Raji (cell line): Measurements from ENCODE around the gene GALNTL6.

Source experiments
- POLR2A ChIP-seq: IDR thresholded peaks from 2 replicates; pipeline ENCODE4 v1.6.1; 2011; ENCODE audit warnings: low read depth, low read length, control low read depth; ENCODE audit not compliant: insufficient read depth

GALNTL6 gene

DNA sequence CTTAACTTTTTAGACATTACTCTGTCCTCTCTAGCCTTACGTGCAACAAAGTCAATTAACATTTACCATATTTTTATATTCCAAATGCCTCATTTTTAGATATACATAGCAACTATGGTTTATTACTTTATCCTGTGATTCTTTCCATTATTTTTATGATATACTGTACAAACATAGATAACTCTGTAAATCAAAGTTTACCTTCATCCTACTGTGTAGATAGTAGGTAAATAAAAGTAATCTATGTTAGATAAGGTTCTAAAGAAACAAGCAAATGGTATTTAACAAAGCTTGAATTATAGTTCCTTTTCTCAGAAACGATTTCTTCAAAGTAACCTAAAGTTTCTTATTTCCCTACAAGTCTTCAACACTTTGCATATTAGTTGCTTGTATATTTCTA is 350.0 kb downstream of the GALNTL6 start:
- TF ChIP-seq POLR2A, result no peak

DNA sequence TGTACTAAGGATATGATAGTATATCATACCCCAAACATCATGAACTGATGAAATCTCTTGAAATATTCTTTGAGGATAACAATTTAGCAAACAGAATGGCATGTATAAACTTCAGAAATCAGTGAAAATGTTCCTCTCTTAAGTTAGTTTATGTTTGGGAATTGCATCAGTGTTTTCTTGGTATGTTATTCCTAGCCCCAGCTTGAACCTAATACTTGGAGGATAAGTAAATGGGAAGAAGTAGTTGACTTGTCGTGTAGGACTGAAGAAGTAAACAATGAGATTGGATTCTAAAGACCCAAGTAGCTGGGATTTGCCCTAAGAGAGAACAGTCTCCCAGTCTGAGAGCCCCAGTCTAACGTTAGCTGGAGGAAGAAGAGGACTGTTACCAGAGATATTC is 355.7 kb downstream of the GALNTL6 start:
- no peak for TF ChIP-seq POLR2A

DNA sequence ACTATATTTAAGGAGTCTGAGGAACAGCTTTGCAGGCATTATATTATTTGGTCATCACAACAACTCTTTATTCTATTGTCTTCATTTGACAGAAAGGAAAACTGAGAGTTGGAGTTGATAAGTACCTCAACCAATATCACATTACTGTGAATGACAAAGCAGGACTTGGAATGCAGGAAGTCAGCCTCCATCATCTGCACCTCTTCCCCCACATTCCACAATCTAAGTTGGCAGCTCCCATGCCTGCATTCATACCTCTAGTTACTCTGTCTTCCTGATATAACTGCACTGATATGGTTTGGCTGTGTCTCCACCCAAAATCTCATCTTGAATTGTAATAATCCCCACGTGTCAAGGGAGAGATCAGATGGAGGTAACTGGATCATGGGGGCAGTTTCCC is 356.7 kb downstream of the GALNTL6 start:
- no peak for TF ChIP-seq POLR2A

DNA sequence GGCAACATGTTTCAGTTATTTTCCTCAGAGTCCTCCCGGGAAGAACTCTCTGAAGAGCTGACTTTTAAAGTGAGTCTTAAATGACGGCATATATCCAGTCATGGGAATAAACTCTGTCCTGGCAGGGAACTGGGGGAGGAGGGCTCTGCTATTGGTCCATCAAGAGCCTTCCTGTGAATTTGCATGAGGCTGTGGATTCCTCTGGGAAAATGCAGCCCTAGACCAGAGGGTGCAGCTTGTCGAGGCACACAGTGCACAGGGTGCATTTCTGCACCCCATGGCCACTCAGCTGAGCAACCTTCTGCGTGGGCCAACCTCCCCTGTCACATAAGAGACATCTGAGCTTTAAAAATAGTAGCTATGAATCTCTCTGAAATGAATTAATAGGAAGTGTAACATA is 360.0 kb downstream of the GALNTL6 start:
- no peak for TF ChIP-seq POLR2A

DNA sequence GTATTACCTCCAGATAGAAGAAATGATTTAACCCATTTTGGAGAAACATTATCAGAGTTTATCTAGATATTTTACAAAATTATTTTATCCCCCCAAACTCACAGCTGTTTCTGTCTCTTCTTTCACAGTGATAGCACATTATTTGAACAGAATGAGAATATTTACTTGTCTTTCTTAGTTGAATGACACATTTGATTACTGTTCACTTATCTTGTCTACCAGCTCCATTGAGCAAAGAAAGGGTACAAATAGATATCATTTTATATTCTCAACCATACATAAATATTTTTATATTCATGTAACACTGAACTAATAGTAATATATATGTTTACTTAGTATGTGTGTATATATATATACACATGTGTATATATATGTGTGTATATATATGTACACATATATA is 364.2 kb downstream of the GALNTL6 start:
- TF ChIP-seq POLR2A, result no peak

DNA sequence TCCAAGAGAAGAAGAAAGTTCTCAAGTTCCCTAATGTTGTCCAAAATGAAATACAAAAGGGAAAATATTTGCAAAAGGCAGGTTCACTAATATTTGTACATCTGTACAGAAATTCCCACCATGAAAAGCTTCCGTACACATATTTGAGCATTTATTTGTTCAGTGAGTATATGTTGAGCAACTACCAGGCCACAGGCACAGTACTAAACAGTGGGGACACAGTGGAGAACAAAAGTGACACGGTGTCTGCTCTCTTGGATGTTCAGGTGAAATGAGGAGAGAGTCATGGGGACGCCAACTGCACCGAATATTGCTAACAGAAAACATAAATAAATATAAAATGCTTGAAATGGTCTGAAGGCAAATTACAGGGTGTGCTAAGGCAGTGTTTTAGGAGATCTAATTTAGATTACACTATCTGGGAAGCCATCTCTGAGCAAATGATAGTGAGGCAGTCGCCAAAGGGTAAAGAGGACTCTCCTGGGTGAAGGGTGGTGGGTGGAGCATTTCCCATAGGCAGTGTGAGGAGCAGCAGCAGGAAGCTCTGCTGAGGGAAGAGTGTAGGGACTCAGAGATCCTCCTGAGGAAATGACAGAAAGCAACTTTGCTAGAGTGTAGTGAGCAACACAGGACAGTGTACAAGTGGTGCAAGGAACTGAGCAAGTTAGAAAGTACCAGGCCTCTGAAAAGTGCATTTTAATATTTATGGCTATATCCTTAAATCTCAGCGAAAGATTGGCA is 375.2 kb downstream of the GALNTL6 start:
- TF ChIP-seq POLR2A, result no peak

DNA sequence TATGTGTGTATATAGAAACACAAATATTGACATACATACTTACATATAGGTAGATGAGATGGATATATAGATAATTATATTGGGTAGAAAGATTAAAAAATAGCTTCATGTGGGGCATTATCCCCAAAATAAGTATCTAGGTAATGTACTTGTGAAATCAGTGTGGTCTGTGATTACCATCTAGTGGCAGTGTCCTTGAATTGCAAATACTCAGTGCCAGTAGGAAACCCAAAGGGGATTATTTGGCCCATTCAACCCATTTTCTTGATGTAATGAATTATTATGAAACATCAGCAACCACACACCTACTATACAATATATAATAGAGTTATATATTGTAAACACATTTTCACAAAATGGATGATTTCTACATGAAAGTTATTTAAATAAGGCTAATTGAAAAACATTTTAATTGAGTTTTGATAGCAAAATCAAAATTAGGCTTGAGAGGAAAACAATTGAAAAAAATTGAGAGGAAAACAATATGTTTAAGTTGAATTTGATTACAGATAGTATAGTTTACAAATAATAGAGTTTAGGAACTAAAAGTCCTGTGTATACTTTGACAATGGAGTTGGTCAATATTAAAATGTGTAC is 389.4 kb downstream of the GALNTL6 start:
- no peak for TF ChIP-seq POLR2A

DNA sequence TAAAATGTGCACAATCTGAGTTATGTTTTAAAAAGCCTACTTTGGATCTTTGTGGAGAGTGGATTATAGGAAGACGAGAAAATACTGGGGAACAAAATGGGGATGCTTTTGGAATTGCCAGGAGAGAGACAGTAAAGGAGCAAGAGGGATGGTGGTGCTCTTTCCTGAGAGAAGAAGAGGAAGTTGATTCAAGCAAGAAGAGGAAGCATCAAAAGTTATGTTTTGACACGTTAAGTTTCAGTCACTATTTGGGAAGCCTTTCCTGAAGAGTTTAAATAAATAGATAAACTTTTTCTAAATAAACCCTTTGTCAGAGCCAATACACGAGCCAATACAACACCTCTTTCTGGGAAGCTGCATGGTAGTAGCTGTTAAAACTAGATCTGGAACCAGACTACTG is 394.1 kb downstream of the GALNTL6 start:
- no peak for TF ChIP-seq POLR2A

DNA sequence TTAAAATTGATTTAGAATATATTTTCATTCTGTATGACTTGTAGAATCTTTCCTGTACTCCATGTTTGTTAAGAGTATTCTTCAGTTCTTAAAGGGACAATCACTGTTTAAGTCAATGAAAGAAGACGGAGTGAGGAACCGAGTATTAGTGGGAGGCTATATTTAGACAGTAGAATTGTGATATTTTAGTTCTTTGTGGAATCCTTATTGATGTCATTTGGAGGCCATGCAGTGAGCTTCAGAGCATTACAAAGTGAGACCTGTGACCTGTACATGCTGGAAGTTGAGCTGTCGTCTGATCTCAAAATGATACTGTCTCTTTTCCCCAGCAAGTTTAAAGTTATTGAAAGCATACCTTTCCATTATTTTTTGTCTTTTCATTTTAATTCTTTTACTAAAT is 394.7 kb downstream of the GALNTL6 start:
- TF ChIP-seq POLR2A, result no peak

DNA sequence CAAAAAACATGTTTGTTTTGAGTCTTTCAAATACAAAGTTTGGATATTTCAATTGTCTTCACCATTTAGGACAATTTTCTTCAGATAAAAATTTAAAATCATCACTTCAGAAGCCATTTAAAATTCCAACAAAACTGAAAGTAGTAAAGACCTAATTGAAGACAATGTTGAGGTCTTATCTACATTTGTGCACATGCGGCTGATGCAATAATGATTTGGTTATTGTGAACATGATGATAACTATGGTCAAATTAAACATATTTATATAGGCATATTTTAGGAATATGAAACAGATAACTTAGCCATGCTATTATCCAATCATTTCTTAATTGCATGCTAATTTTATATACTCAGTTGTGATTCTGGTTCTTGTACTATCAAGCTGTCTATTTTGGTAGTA is 407.5 kb downstream of the GALNTL6 start:
- TF ChIP-seq POLR2A, result no peak

DNA sequence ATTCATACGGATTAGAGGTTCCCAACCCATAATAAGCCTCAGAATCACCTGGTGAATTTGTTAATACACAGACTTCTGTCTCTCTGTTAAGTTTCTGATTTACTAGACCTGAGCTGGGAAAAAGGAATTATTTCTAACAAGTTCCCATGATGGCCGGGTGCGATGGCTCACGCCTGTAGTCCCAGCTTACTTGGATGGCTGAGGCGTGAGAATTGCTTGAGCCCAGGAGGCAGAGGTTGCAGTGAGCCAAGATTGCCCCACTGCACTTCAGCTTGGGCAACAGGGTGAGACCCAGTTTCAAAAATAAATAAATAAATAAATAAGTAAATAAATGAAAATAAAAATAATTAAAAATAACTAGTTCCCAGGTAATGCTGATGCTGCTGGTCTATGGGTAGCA is 412.3 kb downstream of the GALNTL6 start:
- TF ChIP-seq POLR2A, result no peak

DNA sequence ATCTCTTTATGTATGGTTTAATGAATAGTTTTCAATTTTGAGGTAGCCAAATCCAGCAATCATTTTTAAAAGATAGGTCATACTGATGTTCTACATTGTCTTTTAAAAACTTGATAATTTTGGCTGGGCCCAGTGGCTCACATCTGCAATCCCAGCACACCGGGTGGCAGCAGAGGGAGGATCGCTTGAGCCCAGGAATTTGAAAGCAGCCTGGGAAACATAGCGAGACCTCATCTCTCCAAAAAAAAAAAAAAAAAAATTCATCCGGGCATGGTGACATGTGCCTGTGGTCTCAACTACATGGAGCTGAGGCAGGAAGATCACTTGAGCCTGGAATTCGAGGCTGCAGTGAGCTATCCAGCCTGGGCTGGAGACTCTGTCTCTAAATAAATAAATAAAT is 419.8 kb downstream of the GALNTL6 start:
- no peak for TF ChIP-seq POLR2A

DNA sequence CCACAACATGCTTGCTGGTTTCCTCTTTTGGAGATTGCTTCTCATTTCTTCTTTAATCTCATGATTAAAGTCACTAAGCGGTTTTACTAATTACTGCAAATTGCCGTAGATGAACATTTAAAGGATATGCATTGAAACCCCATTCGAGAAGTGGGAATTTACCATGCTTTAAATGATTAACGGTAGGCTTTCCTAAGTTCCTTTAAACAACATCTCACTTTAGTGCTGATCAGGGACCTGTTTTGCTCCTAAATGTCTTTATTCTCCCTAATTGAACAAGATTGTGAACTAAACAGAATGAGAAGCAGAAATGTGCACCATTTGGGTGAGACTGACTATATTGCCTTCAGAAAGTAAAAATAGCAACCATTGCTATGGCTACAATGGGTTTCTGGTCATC is 430.3 kb downstream of the GALNTL6 start:
- TF ChIP-seq POLR2A, result no peak

DNA sequence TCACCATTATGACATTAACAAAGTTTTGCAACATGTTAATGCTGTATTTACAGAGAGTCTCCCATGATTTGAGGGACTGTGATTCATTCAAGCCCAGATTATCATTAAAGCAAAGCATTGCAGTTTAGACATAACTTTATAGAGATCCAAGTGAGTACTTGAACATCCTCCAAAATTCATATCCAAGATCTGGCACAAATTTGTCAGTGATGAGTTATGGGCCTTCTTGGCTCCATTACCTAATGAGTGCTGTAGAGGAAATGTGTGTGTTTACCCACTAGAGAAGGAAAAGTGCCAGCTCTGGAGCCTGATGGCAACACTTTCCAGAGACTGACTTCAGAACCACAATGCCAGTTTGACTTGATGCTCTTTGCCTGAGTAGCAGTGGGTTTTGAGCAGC is 432.3 kb downstream of the GALNTL6 start:
- TF ChIP-seq POLR2A, result no peak

DNA sequence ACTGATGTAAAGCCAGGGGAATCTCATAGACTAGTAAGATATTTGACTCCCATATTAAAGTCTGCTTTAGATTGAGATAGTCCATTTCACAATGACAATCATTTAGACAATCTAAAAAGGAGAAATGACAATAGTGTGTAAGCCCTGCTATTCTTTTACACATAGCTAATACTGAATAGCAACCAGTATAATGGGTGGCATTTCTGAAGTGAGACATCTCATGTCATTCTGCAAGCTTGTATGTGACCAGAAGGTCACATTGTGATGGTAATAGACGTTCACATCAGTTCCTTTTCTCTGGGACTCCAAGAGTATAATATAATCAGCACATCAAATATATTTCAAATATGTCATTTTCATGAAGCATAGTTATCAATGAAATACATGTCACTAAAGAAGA is 440.2 kb downstream of the GALNTL6 start:
- no peak for TF ChIP-seq POLR2A

DNA sequence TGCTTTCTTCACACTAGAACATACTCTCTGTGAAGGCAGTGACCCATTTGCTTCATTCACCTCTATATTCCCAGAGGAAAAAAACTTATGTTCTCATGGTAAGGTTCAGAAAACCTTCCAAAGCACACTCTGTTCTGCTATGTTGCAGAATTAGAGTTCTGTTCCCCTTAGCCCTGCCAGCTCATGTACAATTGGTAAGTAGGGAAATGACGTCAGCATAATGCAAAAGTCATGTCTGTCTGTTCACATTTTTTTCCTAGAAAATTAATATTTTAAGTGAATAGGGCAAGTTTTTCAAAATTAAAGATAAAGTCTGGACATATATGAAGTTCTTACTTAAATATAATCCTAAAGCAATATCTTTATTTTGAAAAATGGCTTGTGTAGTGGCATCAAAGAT is 443.6 kb downstream of the GALNTL6 start:
- TF ChIP-seq POLR2A, result no peak

DNA sequence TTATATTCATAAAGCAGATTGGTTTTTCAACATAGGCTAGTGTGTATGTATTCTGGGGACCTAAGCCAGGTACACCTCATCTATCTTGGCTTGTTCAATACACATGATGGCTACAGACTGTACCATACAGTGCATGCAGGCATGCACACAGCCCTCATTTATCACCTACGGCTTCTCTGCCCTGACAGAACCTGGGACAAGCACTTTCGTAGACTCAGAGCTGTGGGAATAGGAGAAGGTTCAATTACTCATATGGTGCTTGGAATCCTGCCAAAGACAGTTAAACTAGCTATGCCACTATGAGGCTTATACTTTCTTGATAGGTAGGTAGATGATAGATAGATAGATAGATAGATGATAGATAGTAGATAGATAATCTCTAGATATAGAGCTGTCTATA is 457.2 kb downstream of the GALNTL6 start:
- no peak for TF ChIP-seq POLR2A
